Esophagus muscularis mucosa (tissue), 4 donors: ENCODE data around the gene STK32B.

Experiments used
- EP300 ChIP-seq: sonication (generic); formaldehyde crosslinking; IDR thresholded peaks from one replicate; pipeline ENCODE4 v1.6.1; 2017; ENCODE audit warnings: antibody characterized with exemption
- POLR2A ChIP-seq: fragments of 450-650 bp; IDR thresholded peaks from one replicate; pipeline ENCODE4 v1.6.1; 2017; ENCODE audit warnings: antibody characterized with exemption, moderate library complexity, mild to moderate bottlenecking, low read depth
- POLR2AphosphoS5 ChIP-seq, 2 donors: sonication (generic); formaldehyde crosslinking; IDR thresholded peaks; one replicate each; pipeline ENCODE4 v1.6.1; 2017; ENCODE audit warnings: antibody characterized with exemption in 2 of 2
- TF ChIP-seq, protein P1 (sequence below), 3 experiments: fragments of 200-600 bp in 2 of 3; fragments of 450-650 bp in 1 of 3; sonication (generic) in 2 of 3; IDR thresholded peaks; one replicate each; pipeline ENCODE4 v1.5.1; 2017 to 2019; ENCODE audit warnings: antibody characterized with exemption in 3 of 3, mild to moderate bottlenecking in 2 of 3, moderate library complexity in 1 of 3

DNA sequence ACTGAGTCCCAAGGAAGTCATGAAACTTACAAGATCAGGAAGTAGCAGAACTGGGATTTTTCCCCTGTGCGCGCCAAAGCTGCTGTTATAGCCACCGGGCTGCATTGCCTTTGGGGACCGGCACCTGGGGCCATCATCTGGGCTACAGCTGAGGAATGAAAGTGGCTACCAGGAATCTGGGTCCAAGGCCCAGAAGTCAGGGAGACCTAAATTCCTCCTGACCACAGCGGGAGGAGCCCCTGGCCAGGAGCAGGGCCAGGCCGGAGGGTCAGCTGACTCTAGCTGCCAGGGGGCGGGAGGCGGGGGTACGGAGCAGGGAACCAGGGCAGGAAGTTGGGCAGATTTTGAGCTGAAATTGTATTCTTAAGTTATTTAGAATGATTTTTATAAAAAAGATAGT lies 414.7 kb downstream of the STK32B start:
- TF ChIP-seq, protein P1, sequence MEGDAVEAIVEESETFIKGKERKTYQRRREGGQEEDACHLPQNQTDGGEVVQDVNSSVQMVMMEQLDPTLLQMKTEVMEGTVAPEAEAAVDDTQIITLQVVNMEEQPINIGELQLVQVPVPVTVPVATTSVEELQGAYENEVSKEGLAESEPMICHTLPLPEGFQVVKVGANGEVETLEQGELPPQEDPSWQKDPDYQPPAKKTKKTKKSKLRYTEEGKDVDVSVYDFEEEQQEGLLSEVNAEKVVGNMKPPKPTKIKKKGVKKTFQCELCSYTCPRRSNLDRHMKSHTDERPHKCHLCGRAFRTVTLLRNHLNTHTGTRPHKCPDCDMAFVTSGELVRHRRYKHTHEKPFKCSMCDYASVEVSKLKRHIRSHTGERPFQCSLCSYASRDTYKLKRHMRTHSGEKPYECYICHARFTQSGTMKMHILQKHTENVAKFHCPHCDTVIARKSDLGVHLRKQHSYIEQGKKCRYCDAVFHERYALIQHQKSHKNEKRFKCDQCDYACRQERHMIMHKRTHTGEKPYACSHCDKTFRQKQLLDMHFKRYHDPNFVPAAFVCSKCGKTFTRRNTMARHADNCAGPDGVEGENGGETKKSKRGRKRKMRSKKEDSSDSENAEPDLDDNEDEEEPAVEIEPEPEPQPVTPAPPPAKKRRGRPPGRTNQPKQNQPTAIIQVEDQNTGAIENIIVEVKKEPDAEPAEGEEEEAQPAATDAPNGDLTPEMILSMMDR (IDR thresholded peaks at IDR 0.05), result no peak
- TF ChIP-seq POLR2A (no peak), POLR2AphosphoS5 (IDR thresholded peaks at IDR 0.05) (no peak), EP300 (no peak)
